HuH-7.5 (cell line): Measurements from ENCODE around the gene CNTNAP2.
"Not testable (repeated sequence)": the region's sequence is repeated elsewhere in the genome, so short reads cannot be mapped to it uniquely, and the experiment has no call there.

Experiments used
- DNase-seq: peaks from one replicate; pipeline ENCODE4 v3.0.0; 2011; ENCODE audit warnings: low spot score

The CNTNAP2 gene

GRCh38 chr7:147106746-147107145, 990.1 kb downstream of the CNTNAP2 start:
- DNase-seq, result no peak

- not testable (repeated sequence) for DNase-seq
Observed at GRCh38 chr7:147114525-147114924, 997.9 kb downstream of the CNTNAP2 start.

GRCh38 chr7:147136352-147136751, 1019.8 kb downstream of the CNTNAP2 start:
- no peak for DNase-seq

DNA sequence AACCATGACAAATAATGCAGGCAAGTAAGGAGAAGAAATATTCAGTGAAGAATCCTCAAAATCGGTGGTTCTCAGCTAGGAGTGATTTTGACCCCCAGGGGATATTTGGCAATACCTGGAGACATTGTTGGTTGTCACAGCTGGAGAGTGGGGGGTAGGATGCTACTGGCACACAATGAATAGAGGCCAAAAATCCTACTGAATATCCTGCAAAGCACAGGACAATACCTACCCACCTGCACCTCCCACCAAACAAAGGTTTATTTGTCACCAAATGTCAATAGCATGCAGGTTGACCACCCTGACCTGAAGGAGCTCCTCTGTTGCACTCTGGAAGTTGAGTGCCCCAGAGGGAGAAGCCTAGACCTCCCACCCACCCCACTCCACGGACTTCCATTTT, 1028.6 kb downstream of the CNTNAP2 start:
- no peak for DNase-seq

- DNase-seq, result no peak
Observed at GRCh38 chr7:147146169-147146568, 1029.6 kb downstream of the CNTNAP2 start.

- DNase-seq, result no peak
Observed at GRCh38 chr7:147151661-147152060, 1035.1 kb downstream of the CNTNAP2 start.

DNA sequence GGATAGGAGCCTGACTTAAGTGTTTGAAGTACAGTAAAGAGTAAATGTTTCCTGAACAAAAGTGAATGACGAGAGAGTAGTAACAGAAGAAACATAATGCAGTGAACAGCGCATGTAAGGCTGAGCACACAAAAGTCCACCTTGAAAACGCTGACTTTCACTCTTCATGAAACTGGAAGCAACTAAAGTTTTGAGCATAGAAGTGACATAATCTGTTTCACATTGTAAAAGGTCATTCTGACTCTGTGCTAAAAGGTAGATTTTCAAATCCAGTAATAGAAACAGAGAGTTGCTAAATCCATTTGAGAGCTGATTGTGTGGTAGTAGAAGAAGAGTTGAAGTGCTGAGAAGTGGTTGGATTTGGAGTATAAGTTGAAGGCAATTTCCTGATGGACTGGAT, 1037.0 kb downstream of the CNTNAP2 start:
- DNase-seq, result no peak

DNA sequence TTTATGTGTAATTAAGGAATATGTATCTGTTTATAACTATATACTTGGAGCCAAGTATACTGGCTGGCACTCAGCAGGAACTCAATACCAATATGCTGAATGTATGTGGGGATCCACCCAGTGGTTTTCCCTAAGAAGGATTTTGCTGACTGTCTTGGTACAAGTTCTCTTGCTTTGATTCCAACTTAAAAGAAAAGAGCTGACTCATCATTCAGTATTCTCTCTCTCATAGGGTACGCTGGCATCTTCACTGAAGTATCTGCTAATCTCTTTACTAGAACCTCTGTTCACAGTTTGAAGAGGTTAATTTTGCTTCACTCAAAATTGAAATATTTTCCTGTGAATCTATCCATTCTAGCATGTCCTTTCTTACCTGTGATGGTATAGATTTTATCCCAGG, 1044.8 kb downstream of the CNTNAP2 start:
- DNase-seq, result no peak

DNA sequence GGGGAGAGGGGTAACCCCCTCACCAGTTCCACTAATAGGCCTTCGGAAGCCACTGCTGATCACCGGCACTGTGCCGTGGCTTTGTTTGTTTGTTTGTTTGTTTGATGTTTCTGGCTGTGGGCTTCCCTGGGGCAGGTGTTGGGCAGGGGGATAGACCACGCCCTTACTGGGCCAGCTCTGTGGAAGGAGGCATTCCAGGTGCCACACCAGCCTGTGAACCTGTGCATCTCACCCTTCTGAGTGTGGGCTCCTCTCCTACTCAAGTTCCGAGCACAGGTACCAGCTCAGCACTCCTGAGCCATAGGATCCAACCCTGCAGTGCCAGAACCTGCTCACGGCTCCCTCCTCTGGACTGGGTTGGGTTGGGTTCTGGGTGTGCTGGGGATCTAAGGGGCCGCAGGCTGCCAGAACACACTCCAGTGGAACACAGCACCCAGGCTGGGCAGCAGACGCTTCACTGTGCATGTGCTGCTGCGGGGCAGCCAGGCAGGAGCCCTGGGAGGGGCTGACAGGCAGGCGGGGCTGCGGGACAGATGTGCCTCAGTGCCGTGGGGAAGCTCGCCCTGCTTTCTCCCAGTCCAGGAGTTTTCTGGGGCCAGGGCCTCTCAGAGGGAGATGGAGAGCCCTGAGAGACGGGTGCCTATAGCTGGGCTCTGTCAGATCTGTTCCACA, 1053.9 kb downstream of the CNTNAP2 start:
- DNase-seq, result no peak

DNA sequence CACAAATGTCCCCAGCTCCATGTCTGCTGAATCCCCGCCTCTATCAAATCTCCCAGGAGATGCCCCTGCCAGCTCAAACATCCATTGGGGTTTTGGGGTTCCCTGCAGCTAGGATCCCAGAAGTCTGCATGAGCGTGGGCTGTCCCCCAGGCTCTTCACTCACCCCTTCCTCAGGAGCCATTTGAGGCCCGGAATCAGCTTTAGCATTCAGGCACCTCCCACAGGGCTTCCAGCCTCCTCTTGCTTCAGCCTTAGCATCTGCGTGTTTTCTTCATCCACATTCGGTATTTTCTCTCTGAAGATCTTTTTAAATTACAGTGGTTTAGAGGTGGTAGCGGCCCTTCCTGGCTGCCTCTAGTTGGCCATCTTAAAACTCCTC, 1054.4 kb downstream of the CNTNAP2 start:
- no peak for DNase-seq

GRCh38 chr7:147173883-147174282, 1057.3 kb downstream of the CNTNAP2 start:
- DNase-seq, result no peak

GRCh38 chr7:147182874-147183273, 1066.3 kb downstream of the CNTNAP2 start:
- DNase-seq, result no peak

DNA sequence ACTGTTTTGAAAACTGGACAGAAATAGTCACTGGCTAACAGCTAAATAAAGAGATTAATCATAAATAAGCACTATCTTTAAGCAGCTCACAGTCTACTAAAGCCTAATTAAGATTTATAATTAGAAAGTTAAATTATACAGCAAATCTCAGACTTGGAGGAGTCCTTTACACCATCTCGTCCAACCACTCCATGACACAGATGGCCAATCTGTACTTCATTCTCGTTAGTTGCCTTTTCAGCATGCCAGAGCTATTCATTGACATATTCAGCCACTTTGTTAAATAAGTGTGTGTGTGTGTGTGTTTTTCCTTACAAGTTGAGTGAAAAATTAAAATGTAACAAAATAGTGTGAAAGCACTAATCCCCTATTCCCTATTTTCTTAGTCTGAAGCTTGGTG, 1066.7 kb downstream of the CNTNAP2 start:
- no peak for DNase-seq

GRCh38 chr7:147188467-147188866, 1071.9 kb downstream of the CNTNAP2 start:
- DNase-seq, result no peak

GRCh38 chr7:147193476-147193875, 1076.9 kb downstream of the CNTNAP2 start:
- no peak for DNase-seq

GRCh38 chr7:147196481-147196880, 1079.9 kb downstream of the CNTNAP2 start:
- no peak for DNase-seq

GRCh38 chr7:147197006-147197405, 1080.4 kb downstream of the CNTNAP2 start:
- DNase-seq, result no peak

DNA sequence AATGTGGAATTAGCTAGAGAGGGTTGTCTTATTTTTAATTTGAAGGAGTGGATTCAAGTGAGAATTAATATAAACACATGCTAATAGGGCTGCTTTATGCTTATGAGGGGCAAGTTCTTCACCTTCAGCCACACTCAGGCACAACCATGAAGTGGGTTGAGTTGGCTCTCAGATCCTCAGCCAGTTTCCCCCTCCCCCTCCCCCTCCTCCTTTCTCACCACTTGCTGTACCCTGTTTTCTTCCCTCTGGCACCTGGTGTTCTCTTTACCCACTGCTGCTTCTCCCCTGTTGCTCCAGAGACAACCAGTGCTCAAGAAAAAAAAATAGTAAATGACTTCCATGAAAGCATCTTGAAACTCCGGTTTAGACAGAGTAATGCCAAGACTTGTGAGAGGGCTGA, 1083.3 kb downstream of the CNTNAP2 start:
- DNase-seq, result no peak

DNA sequence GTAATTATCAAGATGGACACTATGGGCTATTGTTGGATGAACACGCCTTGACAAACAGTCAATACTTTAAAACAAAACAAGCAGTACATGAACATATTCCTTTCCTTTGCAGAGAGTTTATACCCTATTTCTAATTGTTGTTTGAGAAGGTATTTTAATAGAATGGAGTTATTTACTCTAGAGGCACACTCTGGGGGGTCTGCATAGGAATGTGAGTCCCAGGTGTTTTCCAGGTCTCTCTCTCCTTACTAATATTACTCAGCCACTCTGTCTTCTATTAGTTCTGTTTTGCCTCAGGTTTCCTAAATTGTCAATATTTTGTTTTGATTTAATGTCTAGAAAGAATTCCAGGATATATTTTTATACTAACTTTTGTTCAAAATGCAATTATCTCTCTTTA, 1091.4 kb downstream of the CNTNAP2 start:
- DNase-seq, result no peak

- DNase-seq, result no peak
Observed at GRCh38 chr7:147231275-147231674, 1114.7 kb downstream of the CNTNAP2 start.

DNA sequence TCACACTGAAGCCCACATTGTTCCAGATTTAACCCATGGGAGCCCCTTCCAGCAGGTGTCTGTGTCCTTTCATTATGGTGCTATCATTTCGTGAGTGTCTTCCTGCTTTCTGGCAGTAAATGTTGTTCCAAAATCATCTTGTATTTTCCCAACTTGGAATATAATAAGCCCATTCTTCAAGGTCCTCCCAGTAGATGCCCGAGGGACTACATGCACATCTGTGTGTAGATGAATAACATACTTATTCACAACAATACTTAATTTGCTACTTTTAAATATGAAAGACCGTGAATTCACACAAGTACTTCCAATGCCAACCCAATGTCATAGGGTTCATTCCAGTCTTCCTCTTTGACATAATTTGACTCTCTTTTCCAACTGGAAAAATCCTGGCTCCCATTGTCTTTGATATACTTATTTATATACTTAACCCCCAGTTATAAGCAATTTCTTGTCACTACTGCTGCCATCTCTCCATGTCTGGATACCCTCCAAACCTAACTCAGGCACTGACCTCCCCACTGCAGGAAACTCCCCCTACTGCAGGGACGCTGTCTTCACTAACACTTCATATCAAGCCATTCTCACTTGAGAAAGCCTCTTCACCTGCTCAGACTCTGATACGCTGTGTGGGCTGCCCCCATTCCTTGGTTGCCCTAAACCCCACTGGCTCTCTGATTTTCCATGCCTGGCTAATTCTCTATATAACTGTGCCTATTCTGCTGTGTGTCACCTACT, 1119.2 kb downstream of the CNTNAP2 start:
- DNase-seq, result no peak

DNA sequence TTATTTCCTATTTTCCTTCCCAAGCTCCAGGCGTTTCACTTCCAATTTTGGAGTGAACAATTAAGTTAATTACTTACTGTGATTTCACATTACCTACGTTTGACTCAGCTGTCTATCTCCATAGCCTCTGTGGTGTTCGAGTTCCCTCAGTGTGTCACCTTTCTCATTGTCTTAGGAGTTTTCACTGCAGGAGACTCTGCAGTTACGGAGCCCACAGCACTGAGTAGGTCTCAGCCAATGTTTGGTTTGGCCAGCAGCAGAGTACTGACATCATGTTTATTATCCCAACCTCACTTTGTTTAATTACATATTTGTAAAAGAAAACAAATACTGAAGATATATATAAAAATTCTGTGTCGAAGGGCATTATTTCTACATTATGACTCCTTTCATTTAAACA, 1123.9 kb downstream of the CNTNAP2 start:
- DNase-seq, result no peak

DNA sequence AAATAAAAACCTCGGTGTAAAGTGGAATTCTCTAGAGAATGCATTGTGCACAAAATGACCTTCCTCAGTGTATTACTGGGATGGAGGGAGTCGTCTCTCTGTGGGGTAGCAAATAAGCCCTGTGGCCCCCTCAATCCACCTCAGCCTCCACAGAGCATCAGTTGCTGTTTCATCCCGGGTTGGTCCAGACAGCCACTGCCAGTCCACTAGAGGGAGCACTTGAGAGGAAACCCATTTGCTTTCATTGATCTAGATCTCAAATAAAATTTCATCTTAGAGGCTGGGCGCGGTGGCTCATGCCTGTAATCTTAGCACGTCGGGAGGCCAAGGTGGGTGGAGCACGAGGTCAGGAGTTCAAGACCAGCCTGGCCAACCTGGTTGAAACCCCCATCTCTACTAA, 1128.7 kb downstream of the CNTNAP2 start:
- peak; percentile 8 for DNase-seq

- no peak for DNase-seq
Observed at GRCh38 chr7:147249956-147250355, 1133.4 kb downstream of the CNTNAP2 start.
